Epithelial cell of esophagus (primary cell): ENCODE data around the gene RPUSD3.
A peak's percentile ranks its signal among the peaks of the same experiment; 100 is the strongest.

Source experiments
- DNase-seq: peaks from one replicate; pipeline ENCODE4 v3.0.0; 2010; ENCODE audit warnings: low read depth
- H3K4me3 ChIP-seq: 2 replicates; pipeline ENCODE4 v1.5.1; 2011; ENCODE audit warnings: mild to moderate bottlenecking, low read length, control low read depth
- CTCF ChIP-seq: IDR thresholded peaks from 2 replicates; pipeline ENCODE4 v1.5.1; 2011; ENCODE audit warnings: low read depth, mild to moderate bottlenecking, low read length, control low read depth, inconsistent platforms; ENCODE audit not compliant: insufficient read depth; ENCODE audit errors: missing control alignments

Gene RPUSD3

GRCh38 chr3:9864200-9864927 lies 20.6 kb upstream of the RPUSD3 start:
- DNase-seq = peak; percentile 76
- TF ChIP-seq CTCF = no peak
- H3K4me3 ChIP-seq = no peak overlapping the region

- no peak overlapping the region for H3K4me3 ChIP-seq
- TF ChIP-seq CTCF = no peak
- DNase-seq = no peak
These were observed 19.4 kb upstream of the RPUSD3 start for GRCh38 chr3:9863058-9863772.

- H3K4me3 ChIP-seq = no peak overlapping the region
- no peak for DNase-seq
These were observed 18.7 kb upstream of the RPUSD3 start for GRCh38 chr3:9862391-9863057.

GRCh38 chr3:9861626-9862130 lies 17.9 kb upstream of the RPUSD3 start:
- no peak for DNase-seq
- TF ChIP-seq CTCF = no peak
- H3K4me3 ChIP-seq = no peak overlapping the region

More at GRCh38 chr3:9862391-9863057, 18.7 kb upstream of the RPUSD3 start:
- TF ChIP-seq CTCF = no peak

- TF ChIP-seq CTCF = no peak
- H3K4me3 ChIP-seq = no peak overlapping the region
- DNase-seq = no peak
These were observed 17.4 kb upstream of the RPUSD3 start for GRCh38 chr3:9861201-9861600.

- no peak for TF ChIP-seq CTCF
- no peak overlapping the region for H3K4me3 ChIP-seq
These were observed 15.8 kb upstream of the RPUSD3 start for GRCh38 chr3:9859530-9860025.

More at GRCh38 chr3:9859530-9860025, 15.8 kb upstream of the RPUSD3 start:
- no peak for DNase-seq
